ENCODE data around the gene SLC5A11.

GRCh38 chr16:24820522-24820921, 25.2 kb upstream of the SLC5A11 start:
- TF ChIP-seq, protein P1, sequence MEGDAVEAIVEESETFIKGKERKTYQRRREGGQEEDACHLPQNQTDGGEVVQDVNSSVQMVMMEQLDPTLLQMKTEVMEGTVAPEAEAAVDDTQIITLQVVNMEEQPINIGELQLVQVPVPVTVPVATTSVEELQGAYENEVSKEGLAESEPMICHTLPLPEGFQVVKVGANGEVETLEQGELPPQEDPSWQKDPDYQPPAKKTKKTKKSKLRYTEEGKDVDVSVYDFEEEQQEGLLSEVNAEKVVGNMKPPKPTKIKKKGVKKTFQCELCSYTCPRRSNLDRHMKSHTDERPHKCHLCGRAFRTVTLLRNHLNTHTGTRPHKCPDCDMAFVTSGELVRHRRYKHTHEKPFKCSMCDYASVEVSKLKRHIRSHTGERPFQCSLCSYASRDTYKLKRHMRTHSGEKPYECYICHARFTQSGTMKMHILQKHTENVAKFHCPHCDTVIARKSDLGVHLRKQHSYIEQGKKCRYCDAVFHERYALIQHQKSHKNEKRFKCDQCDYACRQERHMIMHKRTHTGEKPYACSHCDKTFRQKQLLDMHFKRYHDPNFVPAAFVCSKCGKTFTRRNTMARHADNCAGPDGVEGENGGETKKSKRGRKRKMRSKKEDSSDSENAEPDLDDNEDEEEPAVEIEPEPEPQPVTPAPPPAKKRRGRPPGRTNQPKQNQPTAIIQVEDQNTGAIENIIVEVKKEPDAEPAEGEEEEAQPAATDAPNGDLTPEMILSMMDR (conservative IDR thresholded peaks at IDR 0.05), result no peak
- no peak for TF ChIP-seq ZFX (IDR thresholded peaks at IDR 0.05)
